ENCODE measurements around the gene CPT2. TPM values are rescaled to one million over a fixed set of nuclear protein-coding genes. Genes with fewer than 3 reads are reported as not detected.

The CPT2 gene
- total RNA-seq = 20.2 and 26.1 TPM in 2 replicates

GRCh38 chr1:53196485-53197290, at the start of gene CPT2:
Gene CPT2, plus strand, starts transcription at chr1:53196824. Its CDS starts 120 bp downstream, at chr1:53196944.

GRCh38 chr1:53220171-53220961, 23.7 kb downstream of the CPT2 start, which contains the start of gene CZIB:
Gene CZIB, minus strand, starts transcription at chr1:53220634. Its CDS starts 59 bp downstream, at chr1:53220575.

GRCh38 chr1:53238197-53239155, 41.9 kb downstream of the CPT2 start, which contains the start of gene MAGOH:
Gene MAGOH, minus strand, starts transcription at chr1:53238518. Its CDS starts 70 bp downstream, at chr1:53238448.

Other genes starting within 250 kb of the CPT2 start
- gene PODN, start 134.6 kb upstream of the CPT2 start, total RNA-seq = 1.4 and 2.0 TPM in 2 replicates
- gene SLC1A7, start 54.2 kb upstream of the CPT2 start, total RNA-seq = not detected in 2 replicates
- 64.6 and 75.5 TPM in 2 replicates for gene CZIB, start 23.8 kb downstream of the CPT2 start, total RNA-seq
- gene MAGOH, start 41.7 kb downstream of the CPT2 start, total RNA-seq = 34.2 and 49.3 TPM in 2 replicates
- 27.4 and 37.9 TPM in 2 replicates for gene LRP8, start 131.2 kb downstream of the CPT2 start, total RNA-seq